ENCODE results near the gene KRTAP2-4. TPM values are rescaled to one million over a fixed set of nuclear protein-coding genes. Genes with fewer than 3 reads are reported as not detected.
"Not testable (repeated sequence)": the region's sequence is repeated elsewhere in the genome, so short reads cannot be mapped to it uniquely, and the experiment has no call there.

Gene KRTAP2-4
- total RNA-seq, 2 donors from 2014 or later: not detected

GRCh38 chr17:41037853-41038350 is 27.8 kb downstream of the KRTAP2-4 start:
- H3K4me1 Mint-ChIP-seq (ENCODE audit: low read depth in 2 of 2): no peaks in the 10 kb centered on the region
- DNase-seq (ENCODE audit: low spot score) (no peak), ATAC-seq (no peak)
- H3K9me3 Mint-ChIP-seq: no peaks in the 10 kb centered on the region
- no peak overlapping the region for H3K4me3 Mint-ChIP-seq
- no peaks in the 10 kb centered on the region for H3K36me3 Mint-ChIP-seq
- no peak overlapping the region for H3K27ac Mint-ChIP-seq
- peaks cover 37 to 53% of the 10 kb centered on the region in 2 donors for H3K27me3 Mint-ChIP-seq

DNA sequence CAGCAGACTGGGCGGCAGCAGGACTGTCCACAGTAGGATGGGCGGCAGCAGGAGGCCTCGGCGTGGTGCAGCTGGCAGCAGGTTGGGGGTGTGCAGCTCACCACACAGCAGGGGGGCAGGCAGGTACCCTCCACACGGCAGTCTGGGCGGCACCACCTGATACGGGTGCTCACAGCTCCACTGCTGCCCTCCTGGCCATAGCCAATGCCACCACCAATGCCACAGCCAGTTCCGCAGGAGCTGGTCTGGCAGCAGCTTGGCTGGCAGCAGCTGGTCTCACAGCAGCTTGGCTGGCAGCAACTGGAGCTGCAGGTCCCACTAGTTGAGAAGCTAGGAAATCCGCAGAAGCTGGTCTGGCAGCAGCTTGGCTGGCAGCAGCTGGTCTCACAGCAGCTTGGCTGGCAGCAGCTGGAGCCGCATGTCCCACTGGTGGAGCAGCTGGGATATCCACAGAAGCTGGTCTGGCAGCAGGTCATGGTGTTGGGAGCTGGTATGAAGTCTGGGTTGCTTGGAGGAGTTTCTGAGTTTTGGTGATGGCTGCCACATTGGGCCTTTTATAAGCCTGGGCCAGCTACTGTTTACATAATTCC is 31.2 kb downstream of the KRTAP2-4 start, which contains the start of gene KRTAP1-3:
KRTAP1-3 (minus strand) TSS at position 529 of the 590 bp plus-strand sequence; CDS start at position 476, 53 bp downstream.
- H3K27me3 Mint-ChIP-seq: peaks cover 33 to 52% of the 10 kb centered on the region in 2 donors
- H3K36me3 Mint-ChIP-seq; DNase-seq (ENCODE audit: low spot score); H3K4me1 Mint-ChIP-seq (ENCODE audit: low read depth in 2 of 2); H3K4me3 Mint-ChIP-seq; H3K27ac Mint-ChIP-seq; H3K9me3 Mint-ChIP-seq: not testable (repeated sequence)
- ATAC-seq: peak; percentile 28 to 31

DNA sequence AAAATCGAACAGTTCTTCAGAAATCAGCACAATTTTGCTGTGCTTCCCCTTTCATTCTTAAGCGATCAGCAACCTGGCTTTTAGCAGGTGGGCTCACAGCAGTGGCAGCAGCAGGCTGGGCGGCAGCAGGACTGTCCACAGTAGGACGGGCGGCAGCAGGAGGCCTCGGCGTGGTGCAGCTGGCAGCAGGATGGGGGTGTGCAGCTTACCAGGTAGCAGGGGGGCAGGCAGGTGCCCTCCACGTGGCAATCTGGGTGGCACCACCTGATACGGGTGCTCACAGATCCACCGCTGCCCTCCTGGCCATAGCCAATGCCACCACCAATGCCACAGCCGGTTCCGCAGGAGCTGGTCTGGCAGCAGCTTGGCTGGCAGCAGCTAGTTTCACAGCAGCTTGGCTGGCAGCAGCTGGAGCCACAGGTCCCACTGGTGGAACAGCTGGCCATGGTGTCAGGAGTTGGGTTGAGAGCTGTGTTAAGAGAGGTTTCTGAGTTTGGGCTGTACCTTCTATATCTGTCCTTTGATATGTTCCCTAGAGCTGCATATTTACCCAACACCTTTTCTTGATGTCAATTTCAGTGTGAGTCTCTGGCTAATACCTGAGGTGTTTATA is 35.9 kb downstream of the KRTAP2-4 start, which contains the start of gene KRTAP1-4:
KRTAP1-4 (minus strand) TSS at position 563 of the 613 bp plus-strand sequence; CDS start at position 446, 117 bp downstream.
- Mint-ChIP-seq H3K4me3 (no peak within 1 kb of the TSS), H3K27me3 (peaks cover 23 to 61% of the 10 kb centered on the region in 2 donors), H3K9me3 (no peaks in the 10 kb centered on the region), H3K36me3 (no peaks in the 10 kb centered on the region), H3K27ac (no peak within 1 kb of the TSS), H3K4me1 (ENCODE audit: low read depth in 2 of 2) (no peaks in the 10 kb centered on the region)
- ATAC-seq (no peak), DNase-seq (ENCODE audit: low spot score) (no peak)

GRCh38 chr17:41026715-41027471 is 38.8 kb downstream of the KRTAP2-4 start, which contains the start of gene KRTAP1-5:
Gene KRTAP1-5, minus strand, starts transcription at chr17:41027208. Its CDS starts 53 bp downstream, at chr17:41027155.
- no peak for DNase-seq (ENCODE audit: low spot score)
- ATAC-seq: no peak
- no peaks in the 10 kb centered on the region for H3K4me1 Mint-ChIP-seq (ENCODE audit: low read depth in 2 of 2)
- H3K36me3 Mint-ChIP-seq: no peaks in the 10 kb centered on the region
- H3K27ac Mint-ChIP-seq: no peak within 1 kb of the TSS
- H3K4me3 Mint-ChIP-seq: no peak within 1 kb of the TSS
- H3K27me3 Mint-ChIP-seq: peaks cover 21 to 57% of the 10 kb centered on the region in 2 donors
- H3K9me3 Mint-ChIP-seq: no peaks in the 10 kb centered on the region

GRCh38 chr17:41024697-41025096 is 41.0 kb downstream of the KRTAP2-4 start:
- H3K9me3 Mint-ChIP-seq: no peaks in the 10 kb centered on the region
- ATAC-seq: no peak
- H3K27ac Mint-ChIP-seq: no peak overlapping the region
- no peaks in the 10 kb centered on the region for H3K4me1 Mint-ChIP-seq (ENCODE audit: low read depth in 2 of 2)
- H3K36me3 Mint-ChIP-seq: no peaks in the 10 kb centered on the region
- H3K27me3 Mint-ChIP-seq: peaks cover 17 to 44% of the 10 kb centered on the region in 2 donors
- no peak for DNase-seq (ENCODE audit: low spot score)
- no peak overlapping the region for H3K4me3 Mint-ChIP-seq

DNA sequence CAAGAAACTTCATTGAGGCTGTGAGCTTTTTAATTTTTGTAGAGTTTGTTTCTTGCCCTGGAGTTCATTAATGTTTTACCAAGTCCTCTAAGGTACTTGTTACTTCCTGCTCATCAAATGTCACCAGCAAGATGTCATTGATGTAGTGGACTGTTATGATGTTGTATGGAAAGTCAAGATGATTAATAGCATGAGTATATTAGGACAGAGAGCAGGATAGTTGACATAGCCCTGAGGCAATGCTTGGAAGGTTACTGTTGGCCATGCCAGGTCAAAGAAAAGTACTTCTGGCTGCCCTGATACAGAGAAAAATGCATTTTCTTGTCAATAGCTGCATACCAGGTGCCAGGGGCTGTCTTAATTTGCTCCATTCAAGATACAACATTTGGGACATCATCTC is 45.3 kb downstream of the KRTAP2-4 start:
- no peaks in the 10 kb centered on the region for H3K36me3 Mint-ChIP-seq
- DNase-seq (ENCODE audit: low spot score) (no peak), ATAC-seq (no peak)
- H3K27ac Mint-ChIP-seq: no peak overlapping the region
- no peaks in the 10 kb centered on the region for H3K4me1 Mint-ChIP-seq (ENCODE audit: low read depth in 2 of 2)
- H3K27me3 Mint-ChIP-seq: peaks cover 16 to 26% of the 10 kb centered on the region in 2 donors
- H3K9me3 Mint-ChIP-seq: no peaks in the 10 kb centered on the region
- no peak overlapping the region for H3K4me3 Mint-ChIP-seq

DNA sequence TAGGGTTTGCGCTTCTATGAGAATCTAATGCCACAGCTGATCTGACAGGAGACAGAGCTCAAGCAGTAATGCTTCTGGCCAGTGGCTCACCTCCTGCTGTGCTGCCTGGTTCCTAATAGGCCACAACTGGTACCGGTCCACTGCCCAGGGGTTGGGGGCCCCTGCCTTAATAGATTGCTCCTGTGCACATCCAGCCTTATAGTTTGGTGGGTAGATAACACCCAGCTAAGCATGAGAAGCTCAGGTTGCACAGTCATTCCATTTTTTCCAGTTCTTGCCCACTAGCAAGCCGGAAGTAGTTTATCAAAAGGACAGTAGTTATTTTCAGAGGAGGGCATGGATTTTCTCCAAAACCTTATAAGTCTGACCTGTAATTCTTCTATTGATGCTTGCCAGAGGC is 46.3 kb downstream of the KRTAP2-4 start:
- no peaks in the 10 kb centered on the region for H3K4me1 Mint-ChIP-seq (ENCODE audit: low read depth in 2 of 2)
- no peak overlapping the region for H3K27ac Mint-ChIP-seq

GRCh38 chr17:41018541-41018940 is 47.1 kb downstream of the KRTAP2-4 start:
- H3K4me1 Mint-ChIP-seq (ENCODE audit: low read depth in 2 of 2): no peaks in the 10 kb centered on the region
- ATAC-seq (no peak), DNase-seq (ENCODE audit: low spot score) (no peak)
- H3K36me3 Mint-ChIP-seq: no peaks in the 10 kb centered on the region
- H3K4me3 Mint-ChIP-seq: no peak overlapping the region
- H3K9me3 Mint-ChIP-seq: no peaks in the 10 kb centered on the region
- peaks cover 16 to 29% of the 10 kb centered on the region in 2 donors for H3K27me3 Mint-ChIP-seq
- H3K27ac Mint-ChIP-seq: no peak overlapping the region

More for the DNA sequence above, 46.3 kb downstream of the KRTAP2-4 start:
- DNase-seq (ENCODE audit: low spot score) (no peak), ATAC-seq (no peak)
- Mint-ChIP-seq H3K27me3 (peaks cover 16 to 29% of the 10 kb centered on the region in 2 donors), H3K36me3 (no peaks in the 10 kb centered on the region), H3K4me3 (no peak overlapping the region), H3K9me3 (no peaks in the 10 kb centered on the region)

GRCh38 chr17:41016578-41017215 is 49.0 kb downstream of the KRTAP2-4 start:
- no peak for DNase-seq (ENCODE audit: low spot score)
- no peaks in the 10 kb centered on the region for H3K9me3 Mint-ChIP-seq
- H3K27me3 Mint-ChIP-seq: peaks cover 17 to 35% of the 10 kb centered on the region in 2 donors
- H3K4me3 Mint-ChIP-seq: no peak overlapping the region
- no peaks in the 10 kb centered on the region for H3K36me3 Mint-ChIP-seq
- H3K27ac Mint-ChIP-seq: no peak overlapping the region
- ATAC-seq: no peak
- no peaks in the 10 kb centered on the region for H3K4me1 Mint-ChIP-seq (ENCODE audit: low read depth in 2 of 2)

DNA sequence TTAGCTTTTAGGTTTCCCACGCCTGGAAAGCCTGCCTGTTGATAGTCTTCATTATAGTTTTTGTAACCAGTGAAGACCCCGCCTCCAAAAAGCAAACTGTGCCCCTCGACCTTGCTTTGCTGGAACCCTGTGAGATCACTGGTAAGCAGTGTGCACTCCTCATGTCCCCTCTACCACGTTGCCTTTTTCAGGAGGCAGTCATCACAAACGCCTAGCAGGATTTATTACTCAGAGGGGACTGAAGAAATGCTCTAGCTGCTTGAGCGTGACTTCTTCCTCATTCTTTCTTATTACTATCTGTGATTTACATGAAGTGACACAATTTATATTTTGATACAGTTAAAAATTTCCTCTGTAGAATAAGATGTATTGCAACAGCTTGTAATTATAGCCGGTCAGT is 50.2 kb downstream of the KRTAP2-4 start:
- ATAC-seq (no peak), DNase-seq (ENCODE audit: low spot score) (no peak)
- no peak overlapping the region for H3K27ac Mint-ChIP-seq
- H3K27me3 Mint-ChIP-seq: peaks cover 23 to 46% of the 10 kb centered on the region in 2 donors
- no peaks in the 10 kb centered on the region for H3K4me1 Mint-ChIP-seq (ENCODE audit: low read depth in 2 of 2)
- H3K9me3 Mint-ChIP-seq: no peaks in the 10 kb centered on the region
- no peaks in the 10 kb centered on the region for H3K36me3 Mint-ChIP-seq
- no peak overlapping the region for H3K4me3 Mint-ChIP-seq

Other genes with a start within 250 kb of the KRTAP2-4 start
- gene KRT10, start 243.3 kb downstream of the KRTAP2-4 start, total RNA-seq: 10 to 100 TPM; 26.8 to 42.3 TPM
- not detected for gene KRT12, start 198.7 kb downstream of the KRTAP2-4 start, total RNA-seq
- gene KRT20, start 180.6 kb downstream of the KRTAP2-4 start, total RNA-seq: not detected
- not detected for gene KRT23, start 128.2 kb downstream of the KRTAP2-4 start, total RNA-seq
- gene KRT39, start 98.9 kb downstream of the KRTAP2-4 start, total RNA-seq: not detected
- gene KRT40, start 81.6 kb downstream of the KRTAP2-4 start, total RNA-seq: not detected
- not detected for gene KRTAP3-3, start 71.7 kb downstream of the KRTAP2-4 start, total RNA-seq
- gene KRTAP3-2, start 66.0 kb downstream of the KRTAP2-4 start, total RNA-seq: not detected
- not detected for gene KRTAP3-1, start 56.8 kb downstream of the KRTAP2-4 start, total RNA-seq
- not detected for gene KRTAP1-5, start 38.7 kb downstream of the KRTAP2-4 start, total RNA-seq
- not detected for gene KRTAP1-4, start 35.7 kb downstream of the KRTAP2-4 start, total RNA-seq
- gene KRTAP1-3, start 31.0 kb downstream of the KRTAP2-4 start, total RNA-seq: not detected
- gene KRTAP1-1, start 24.4 kb downstream of the KRTAP2-4 start, total RNA-seq: not detected
- gene KRTAP2-1, start 18.6 kb downstream of the KRTAP2-4 start, total RNA-seq: not detected
- gene KRTAP2-2, start 10.6 kb downstream of the KRTAP2-4 start, total RNA-seq: not detected
- not detected for gene KRTAP2-3, start 5.8 kb downstream of the KRTAP2-4 start, total RNA-seq
- gene KRTAP4-7, start 18.3 kb upstream of the KRTAP2-4 start, total RNA-seq: not detected
- gene KRTAP4-8, start 32.3 kb upstream of the KRTAP2-4 start, total RNA-seq: not detected
- not detected for gene KRTAP4-16, start 36.3 kb upstream of the KRTAP2-4 start, total RNA-seq
- not detected for gene KRTAP4-9, start 39.5 kb upstream of the KRTAP2-4 start, total RNA-seq
- gene KRTAP4-11, start 52.5 kb upstream of the KRTAP2-4 start, total RNA-seq: not detected
- not detected for gene KRTAP4-12, start 58.3 kb upstream of the KRTAP2-4 start, total RNA-seq
- gene KRTAP4-6, start 74.7 kb upstream of the KRTAP2-4 start, total RNA-seq: not detected
- not detected for gene KRTAP4-5, start 83.9 kb upstream of the KRTAP2-4 start, total RNA-seq
- gene KRTAP4-4, start 94.9 kb upstream of the KRTAP2-4 start, total RNA-seq: not detected
- gene KRTAP4-3, start 102.3 kb upstream of the KRTAP2-4 start, total RNA-seq: not detected
- gene KRTAP4-2, start 112.3 kb upstream of the KRTAP2-4 start, total RNA-seq: not detected
- not detected for gene KRTAP4-1, start 119.0 kb upstream of the KRTAP2-4 start, total RNA-seq
- not detected for gene KRTAP9-1, start 124.0 kb upstream of the KRTAP2-4 start, total RNA-seq
- not detected for gene KRTAP9-2, start 160.8 kb upstream of the KRTAP2-4 start, total RNA-seq
- not detected for gene KRTAP9-3, start 166.6 kb upstream of the KRTAP2-4 start, total RNA-seq
- gene KRTAP9-8, start 172.1 kb upstream of the KRTAP2-4 start, total RNA-seq: not detected
- gene KRTAP9-4, start 183.8 kb upstream of the KRTAP2-4 start, total RNA-seq: not detected
- not detected for gene KRTAP9-9, start 189.5 kb upstream of the KRTAP2-4 start, total RNA-seq
- not detected for gene KRTAP9-6, start 199.5 kb upstream of the KRTAP2-4 start, total RNA-seq
- not detected for gene KRTAP9-7, start 209.8 kb upstream of the KRTAP2-4 start, total RNA-seq
- not detected for gene KRTAP29-1, start 237.0 kb upstream of the KRTAP2-4 start, total RNA-seq
- gene KRTAP16-1, start 243.4 kb upstream of the KRTAP2-4 start, total RNA-seq: not detected
- gene KRTAP17-1, start 249.8 kb upstream of the KRTAP2-4 start, total RNA-seq: not detected